Upper lobe of left lung (tissue), 4 donors: ENCODE results near the gene SEMA7A.

Experiments used
- CTCF ChIP-seq, 6 experiments: fragments of 450-650 bp in 4 of 6; fragments of 200-600 bp in 2 of 6; sonication (generic) in 2 of 6; IDR thresholded peaks; one replicate each; pipeline ENCODE4 v1.5.1; 2016 to 2019; ENCODE audit warnings: antibody characterized with exemption in 6 of 6
- EP300 ChIP-seq, 4 donors: sonication (generic); formaldehyde crosslinking; IDR thresholded peaks; one replicate each; pipeline ENCODE4 v1.5.1; 2017; ENCODE audit warnings: antibody characterized with exemption in 4 of 4, control low read depth in 2 of 4
- POLR2A ChIP-seq, 4 donors: fragments of 450-650 bp; IDR thresholded peaks; one replicate each; pipeline ENCODE4 v1.5.1; 2016 to 2017; ENCODE audit warnings: antibody characterized with exemption in 4 of 4, mild to moderate bottlenecking in 2 of 4

- TF ChIP-seq CTCF (IDR thresholded peaks at IDR 0.05): no peak
- no peak for TF ChIP-seq EP300 (IDR thresholded peaks at IDR 0.05)
- no peak for TF ChIP-seq POLR2A (IDR thresholded peaks at IDR 0.05)
Observed at GRCh38 chr15:74406992-74407705, 26.6 kb downstream of the SEMA7A start.
